ENCODE measurements around the gene SCAF4. TPM values are rescaled to one million over a fixed set of nuclear protein-coding genes. Genes with fewer than 3 reads are reported as not detected.

The SCAF4 gene
- total RNA-seq, 1 donor from 2014 or later: 31.9 TPM

DNA sequence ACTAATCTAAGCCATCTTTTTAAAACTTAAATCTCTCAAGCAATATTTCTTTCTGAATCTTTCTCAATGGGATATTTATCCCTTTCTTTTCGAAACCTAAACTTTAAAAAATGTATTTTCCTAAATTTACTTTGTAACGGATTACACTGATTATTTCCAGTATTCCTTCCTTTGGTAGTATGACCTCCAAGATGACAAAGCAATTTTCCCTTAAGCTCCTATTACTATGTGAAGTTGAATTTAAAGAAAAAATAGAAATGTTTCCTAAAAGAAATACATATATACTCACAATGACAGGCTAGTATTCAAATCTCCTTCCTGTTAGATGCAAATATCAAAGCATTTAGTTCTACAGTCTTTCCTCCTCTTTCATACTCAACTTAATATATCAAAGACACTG, 15.8 kb downstream of the SCAF4 start:
- Histone ChIP-seq H3K36me3 (peaks cover 4% of the 10 kb centered on the region), H3K9ac (no peak overlapping the region), H3K27me3 (no peaks in the 10 kb centered on the region), H3K9me3 (ENCODE audit: low read depth) (no peaks in the 10 kb centered on the region), H3K4me2 (peak overlapping the region; percentile 21), H3K79me2 (ENCODE audit: low read depth) (peaks cover 100% of the 10 kb centered on the region), H3K4me3 (no peak overlapping the region), H3F3A (ENCODE audit: low read depth) (peaks cover 31% of the 10 kb centered on the region), H2AFZ (replicated peaks) (no peak overlapping the region), H3K27ac (peak overlapping the region; percentile 48), H3K4me1 (peaks cover 33% of the 10 kb centered on the region), H4K20me1 (ENCODE audit: low read depth) (peaks cover 99% of the 10 kb centered on the region)
- Mint-ChIP-seq H3K36me3 (peaks cover 41% of the 10 kb centered on the region), H3K27ac (no peak overlapping the region), H3K27me3 (ENCODE audit: insufficient read depth, low read depth) (peaks cover 2% of the 10 kb centered on the region), H3K9me3 (peaks cover 22% of the 10 kb centered on the region), H3K4me3 (no peak overlapping the region), H3K4me1 (peaks cover 6% of the 10 kb centered on the region)
- DNase-seq (ENCODE audit: low spot score): no peak
- TF ChIP-seq EZH2 (IDR thresholded peaks at IDR 0.05) (no peak), EZH2phosphoT487 (IDR thresholded peaks at IDR 0.05) (no peak)
- TF ChIP-seq, protein P1, sequence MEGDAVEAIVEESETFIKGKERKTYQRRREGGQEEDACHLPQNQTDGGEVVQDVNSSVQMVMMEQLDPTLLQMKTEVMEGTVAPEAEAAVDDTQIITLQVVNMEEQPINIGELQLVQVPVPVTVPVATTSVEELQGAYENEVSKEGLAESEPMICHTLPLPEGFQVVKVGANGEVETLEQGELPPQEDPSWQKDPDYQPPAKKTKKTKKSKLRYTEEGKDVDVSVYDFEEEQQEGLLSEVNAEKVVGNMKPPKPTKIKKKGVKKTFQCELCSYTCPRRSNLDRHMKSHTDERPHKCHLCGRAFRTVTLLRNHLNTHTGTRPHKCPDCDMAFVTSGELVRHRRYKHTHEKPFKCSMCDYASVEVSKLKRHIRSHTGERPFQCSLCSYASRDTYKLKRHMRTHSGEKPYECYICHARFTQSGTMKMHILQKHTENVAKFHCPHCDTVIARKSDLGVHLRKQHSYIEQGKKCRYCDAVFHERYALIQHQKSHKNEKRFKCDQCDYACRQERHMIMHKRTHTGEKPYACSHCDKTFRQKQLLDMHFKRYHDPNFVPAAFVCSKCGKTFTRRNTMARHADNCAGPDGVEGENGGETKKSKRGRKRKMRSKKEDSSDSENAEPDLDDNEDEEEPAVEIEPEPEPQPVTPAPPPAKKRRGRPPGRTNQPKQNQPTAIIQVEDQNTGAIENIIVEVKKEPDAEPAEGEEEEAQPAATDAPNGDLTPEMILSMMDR (IDR thresholded peaks at IDR 0.05): no peak

GRCh38 chr21:31714741-31715365, 17.1 kb downstream of the SCAF4 start:
- no peak for DNase-seq (ENCODE audit: low spot score)
- peaks cover 6% of the 10 kb centered on the region for H3K4me1 Mint-ChIP-seq
- H4K20me1 ChIP-seq (ENCODE audit: low read depth): peaks cover 99% of the 10 kb centered on the region

DNA sequence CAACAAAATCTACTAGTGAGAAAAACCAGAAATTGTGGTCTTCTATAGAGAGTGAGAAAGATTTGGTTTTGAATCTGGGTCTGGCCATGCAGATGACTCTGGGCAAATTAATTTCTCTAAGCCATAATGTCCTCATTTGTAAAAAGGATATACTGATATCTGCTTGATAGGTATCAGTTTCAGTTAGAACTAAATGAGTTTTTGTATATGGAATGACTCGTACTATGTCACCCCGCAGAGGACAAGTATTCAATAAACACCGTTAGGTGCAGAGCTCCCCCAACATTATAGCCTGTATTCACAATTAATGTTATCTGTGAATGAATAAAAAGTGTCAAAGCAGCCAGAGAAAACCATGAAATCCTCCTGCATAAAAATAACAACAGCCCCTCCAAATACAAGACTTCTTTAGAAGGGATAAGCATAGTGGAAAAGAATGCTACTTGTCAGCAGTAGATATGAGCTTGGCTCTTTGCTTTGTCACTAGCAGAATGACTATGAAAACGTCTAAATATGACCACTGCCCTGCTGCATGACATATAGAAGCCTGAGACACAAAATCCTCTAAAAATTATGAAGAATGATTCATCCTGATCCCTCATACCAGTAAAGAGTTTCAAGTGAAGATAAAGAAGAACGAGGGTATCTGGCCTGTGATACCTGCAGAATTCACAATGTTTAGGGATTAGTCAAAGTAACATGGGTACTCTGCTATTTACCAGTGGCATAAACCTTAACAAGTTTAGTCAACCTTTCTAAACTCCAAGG, 17.8 kb downstream of the SCAF4 start:
- H2AFZ ChIP-seq (replicated peaks): no peak overlapping the region
- H3F3A ChIP-seq (ENCODE audit: low read depth): peaks cover 30% of the 10 kb centered on the region
- H3K9me3 ChIP-seq (ENCODE audit: low read depth): no peaks in the 10 kb centered on the region
- peaks cover 35% of the 10 kb centered on the region for H3K36me3 Mint-ChIP-seq
- H3K4me1 ChIP-seq: peaks cover 33% of the 10 kb centered on the region
- H3K27ac ChIP-seq: peak overlapping the region; percentile 48
- H3K27me3 Mint-ChIP-seq (ENCODE audit: insufficient read depth, low read depth): peaks cover 7% of the 10 kb centered on the region
- H3K9me3 Mint-ChIP-seq: peaks cover 9% of the 10 kb centered on the region
- no peaks in the 10 kb centered on the region for H3K27me3 ChIP-seq
- peaks cover 99% of the 10 kb centered on the region for H4K20me1 ChIP-seq (ENCODE audit: low read depth)
- no peaks in the 10 kb centered on the region for H3K36me3 ChIP-seq
- H3K27ac Mint-ChIP-seq: no peak overlapping the region
- peaks cover 6% of the 10 kb centered on the region for H3K4me1 Mint-ChIP-seq
- no peak for DNase-seq (ENCODE audit: low spot score)
- no peak overlapping the region for H3K4me3 ChIP-seq
- peak overlapping the region; percentile 21 for H3K4me2 ChIP-seq
- TF ChIP-seq, protein P1 (IDR thresholded peaks at IDR 0.05): no peak
- TF ChIP-seq EZH2phosphoT487 (IDR thresholded peaks at IDR 0.05): no peak
- no peak for TF ChIP-seq EZH2 (IDR thresholded peaks at IDR 0.05)
- no peak overlapping the region for H3K9ac ChIP-seq
- H3K79me2 ChIP-seq (ENCODE audit: low read depth): peaks cover 100% of the 10 kb centered on the region
- H3K4me3 Mint-ChIP-seq: no peak overlapping the region

More at GRCh38 chr21:31714741-31715365, 17.1 kb downstream of the SCAF4 start:
- no peaks in the 10 kb centered on the region for H3K9me3 ChIP-seq (ENCODE audit: low read depth)
- H3K36me3 ChIP-seq: peaks cover 1% of the 10 kb centered on the region
- H2AFZ ChIP-seq (replicated peaks): no peak overlapping the region
- H3K27me3 ChIP-seq: no peaks in the 10 kb centered on the region
- peaks cover 37% of the 10 kb centered on the region for H3K36me3 Mint-ChIP-seq
- no peak overlapping the region for H3K4me3 ChIP-seq
- peaks cover 33% of the 10 kb centered on the region for H3K4me1 ChIP-seq
- TF ChIP-seq, protein P1 (IDR thresholded peaks at IDR 0.05): no peak
- no peak for TF ChIP-seq EZH2phosphoT487 (IDR thresholded peaks at IDR 0.05)
- TF ChIP-seq EZH2 (IDR thresholded peaks at IDR 0.05): no peak
- H3K27me3 Mint-ChIP-seq (ENCODE audit: insufficient read depth, low read depth): peaks cover 7% of the 10 kb centered on the region
- H3K27ac Mint-ChIP-seq: no peak overlapping the region
- peak overlapping the region; percentile 21 for H3K4me2 ChIP-seq
- H3K9ac ChIP-seq: no peak overlapping the region
- peaks cover 30% of the 10 kb centered on the region for H3F3A ChIP-seq (ENCODE audit: low read depth)
- H3K4me3 Mint-ChIP-seq: no peak overlapping the region
- peaks cover 100% of the 10 kb centered on the region for H3K79me2 ChIP-seq (ENCODE audit: low read depth)
- H3K9me3 Mint-ChIP-seq: peaks cover 14% of the 10 kb centered on the region
- H3K27ac ChIP-seq: peak overlapping the region; percentile 48
